Activated T-helper 1 cell treated with anti-CD3 and anti-CD28 coated beads, Interleukin-12 subunit alpha, Interleukin-12 subunit beta, Interleukin-2, Interleukin-4 antibody, amounts not matched to agents 30 ng/mL and 10 ng/mL and 1 ng/mL, durations not matched to agents 14 hours and 24 hours and 36 hours (primary cell): ENCODE results near the gene SCD5. TPM values are rescaled to one million over a fixed set of nuclear protein-coding genes. Genes with fewer than 3 reads are reported as not detected.

Source experiments
- DNase-seq: peaks from one replicate; pipeline ENCODE4 v3.0.0; 2021; ENCODE audit warnings: low spot score
- H3K27ac Mint-ChIP-seq: one replicate; pipeline ENCODE4 v1.8.0; 2021; ENCODE audit warnings: mild to moderate bottlenecking, mixed read lengths
- H3K27me3 Mint-ChIP-seq: one replicate; pipeline ENCODE4 v1.8.0; 2022; ENCODE audit warnings: mild to moderate bottlenecking, moderate library complexity, mixed read lengths; ENCODE audit not compliant: insufficient read depth
- H3K36me3 Mint-ChIP-seq: one replicate; pipeline ENCODE4 v1.8.0; 2021; ENCODE audit warnings: low read depth, mixed read lengths
- H3K4me1 Mint-ChIP-seq: one replicate; pipeline ENCODE4 v1.8.0; 2021; ENCODE audit warnings: low read depth, mixed read lengths
- H3K4me3 Mint-ChIP-seq: one replicate; pipeline ENCODE4 v1.8.0; 2021; ENCODE audit warnings: mild to moderate bottlenecking, moderate library complexity, mixed read lengths
- H3K9me3 Mint-ChIP-seq: one replicate; pipeline ENCODE4 v1.8.0; 2021; ENCODE audit warnings: mixed read lengths
- intact Hi-C: fragments of 100-400 bp; cut with micrococcal nuclease; formaldehyde crosslinking; loops from one replicate; pipeline ENCODE4 v1.15.1; 2024
- total RNA-seq: library from RNA; stranded (reverse); gene quantifications from 2 replicates; pipeline ENCODE4 v1.2.3, GENCODE V29; 2022

The SCD5 gene
- total RNA-seq, 1 donor from 2014 or later = 0.70 TPM

- Mint-ChIP-seq H3K4me1 (no peaks in the 10 kb centered on the region), H3K27ac (no peak overlapping the region), H3K4me3 (no peak overlapping the region), H3K9me3 (no peaks in the 10 kb centered on the region), H3K27me3 (peaks cover 4% of the 10 kb centered on the region), H3K36me3 (no peaks in the 10 kb centered on the region)
- intact Hi-C loops = no loop called here
- DNase-seq = no peak
Observed at GRCh38 chr4:82613121-82613520, 185.5 kb downstream of the SCD5 start.

GRCh38 chr4:82611982-82612381, 186.6 kb downstream of the SCD5 start:
- H3K27me3 Mint-ChIP-seq = peaks cover 4% of the 10 kb centered on the region
- H3K27ac Mint-ChIP-seq = no peak overlapping the region
- no peak overlapping the region for H3K4me3 Mint-ChIP-seq
- DNase-seq = no peak
- H3K4me1 Mint-ChIP-seq = no peaks in the 10 kb centered on the region
- no peaks in the 10 kb centered on the region for H3K9me3 Mint-ChIP-seq
- no peaks in the 10 kb centered on the region for H3K36me3 Mint-ChIP-seq
- intact Hi-C loops = no loop called here

- peaks cover 4% of the 10 kb centered on the region for H3K27me3 Mint-ChIP-seq
- no peaks in the 10 kb centered on the region for H3K9me3 Mint-ChIP-seq
- intact Hi-C loops = no loop called here
- H3K36me3 Mint-ChIP-seq = no peaks in the 10 kb centered on the region
- no peak overlapping the region for H3K4me3 Mint-ChIP-seq
- DNase-seq = no peak
- no peak overlapping the region for H3K27ac Mint-ChIP-seq
- H3K4me1 Mint-ChIP-seq = no peaks in the 10 kb centered on the region
Observed at GRCh38 chr4:82611527-82611926, 187.1 kb downstream of the SCD5 start.

GRCh38 chr4:82610041-82610440, 188.6 kb downstream of the SCD5 start:
- intact Hi-C loops = no loop called here
- Mint-ChIP-seq H3K36me3 (no peaks in the 10 kb centered on the region), H3K27me3 (peaks cover 6% of the 10 kb centered on the region), H3K4me1 (no peaks in the 10 kb centered on the region), H3K9me3 (no peaks in the 10 kb centered on the region), H3K4me3 (no peak overlapping the region), H3K27ac (no peak overlapping the region)
- DNase-seq = no peak

GRCh38 chr4:82606622-82607021, 192.0 kb downstream of the SCD5 start:
- no peak overlapping the region for H3K4me3 Mint-ChIP-seq
- intact Hi-C loops = no loop called here
- H3K27me3 Mint-ChIP-seq = peaks cover 12% of the 10 kb centered on the region
- H3K27ac Mint-ChIP-seq = no peak overlapping the region
- DNase-seq = no peak
- H3K9me3 Mint-ChIP-seq = no peaks in the 10 kb centered on the region
- no peaks in the 10 kb centered on the region for H3K36me3 Mint-ChIP-seq
- no peaks in the 10 kb centered on the region for H3K4me1 Mint-ChIP-seq

GRCh38 chr4:82604522-82604921, 194.1 kb downstream of the SCD5 start:
- Mint-ChIP-seq H3K36me3 (no peaks in the 10 kb centered on the region), H3K4me3 (no peak overlapping the region), H3K4me1 (no peaks in the 10 kb centered on the region), H3K9me3 (no peaks in the 10 kb centered on the region), H3K27me3 (peaks cover 12% of the 10 kb centered on the region), H3K27ac (no peak overlapping the region)
- no peak for DNase-seq
- intact Hi-C loops = no loop called here

- Mint-ChIP-seq H3K27ac (no peak overlapping the region), H3K27me3 (peaks cover 12% of the 10 kb centered on the region), H3K36me3 (no peaks in the 10 kb centered on the region), H3K9me3 (no peaks in the 10 kb centered on the region), H3K4me3 (no peak overlapping the region), H3K4me1 (no peaks in the 10 kb centered on the region)
- no peak for DNase-seq
- intact Hi-C loops = no loop called here
Observed at GRCh38 chr4:82601242-82602015, 197.2 kb downstream of the SCD5 start.

GRCh38 chr4:82599336-82599735, 199.3 kb downstream of the SCD5 start:
- no peaks in the 10 kb centered on the region for H3K9me3 Mint-ChIP-seq
- H3K4me1 Mint-ChIP-seq = no peaks in the 10 kb centered on the region
- no peak for DNase-seq
- no peak overlapping the region for H3K27ac Mint-ChIP-seq
- no peak overlapping the region for H3K4me3 Mint-ChIP-seq
- peaks cover 10% of the 10 kb centered on the region for H3K27me3 Mint-ChIP-seq
- no peaks in the 10 kb centered on the region for H3K36me3 Mint-ChIP-seq
- intact Hi-C loops = no loop called here

GRCh38 chr4:82594456-82594855, 204.1 kb downstream of the SCD5 start:
- H3K4me1 Mint-ChIP-seq = no peaks in the 10 kb centered on the region

GRCh38 chr4:82593411-82593810, 205.2 kb downstream of the SCD5 start:
- H3K27me3 Mint-ChIP-seq = peaks cover 8% of the 10 kb centered on the region
- intact Hi-C loops = no loop called here
- H3K4me1 Mint-ChIP-seq = no peaks in the 10 kb centered on the region
- DNase-seq = no peak
- H3K4me3 Mint-ChIP-seq = no peak overlapping the region
- H3K9me3 Mint-ChIP-seq = no peaks in the 10 kb centered on the region
- H3K27ac Mint-ChIP-seq = no peak overlapping the region
- H3K36me3 Mint-ChIP-seq = no peaks in the 10 kb centered on the region

More at GRCh38 chr4:82594456-82594855, 204.1 kb downstream of the SCD5 start:
- peaks cover 7% of the 10 kb centered on the region for H3K27me3 Mint-ChIP-seq
- H3K4me3 Mint-ChIP-seq = no peak overlapping the region
- no peaks in the 10 kb centered on the region for H3K36me3 Mint-ChIP-seq
- DNase-seq = no peak
- intact Hi-C loops = no loop called here
- H3K9me3 Mint-ChIP-seq = no peaks in the 10 kb centered on the region
- no peak overlapping the region for H3K27ac Mint-ChIP-seq

- Mint-ChIP-seq H3K36me3 (no peaks in the 10 kb centered on the region), H3K4me1 (no peaks in the 10 kb centered on the region), H3K27ac (no peak overlapping the region), H3K9me3 (no peaks in the 10 kb centered on the region), H3K4me3 (no peak overlapping the region), H3K27me3 (peaks cover 10% of the 10 kb centered on the region)
- DNase-seq = no peak
- intact Hi-C loops = no loop called here
Observed at GRCh38 chr4:82592639-82593038, 206.0 kb downstream of the SCD5 start.

GRCh38 chr4:82591592-82591991, 207.0 kb downstream of the SCD5 start:
- no peak for DNase-seq
- peaks cover 10% of the 10 kb centered on the region for H3K27me3 Mint-ChIP-seq
- no peak overlapping the region for H3K4me3 Mint-ChIP-seq
- intact Hi-C loops = no loop called here
- no peaks in the 10 kb centered on the region for H3K4me1 Mint-ChIP-seq
- no peaks in the 10 kb centered on the region for H3K36me3 Mint-ChIP-seq
- H3K27ac Mint-ChIP-seq = no peak overlapping the region
- H3K9me3 Mint-ChIP-seq = no peaks in the 10 kb centered on the region

GRCh38 chr4:82589756-82590155, 208.8 kb downstream of the SCD5 start:
- H3K36me3 Mint-ChIP-seq = no peaks in the 10 kb centered on the region
- no peaks in the 10 kb centered on the region for H3K9me3 Mint-ChIP-seq
- peaks cover 10% of the 10 kb centered on the region for H3K27me3 Mint-ChIP-seq
- H3K4me3 Mint-ChIP-seq = no peak overlapping the region
- no peaks in the 10 kb centered on the region for H3K4me1 Mint-ChIP-seq
- intact Hi-C loops = no loop called here
- DNase-seq = no peak
- no peak overlapping the region for H3K27ac Mint-ChIP-seq

GRCh38 chr4:82588771-82589270, 209.8 kb downstream of the SCD5 start:
- no peaks in the 10 kb centered on the region for H3K36me3 Mint-ChIP-seq
- H3K4me3 Mint-ChIP-seq = no peak overlapping the region
- no peak for DNase-seq
- no peak overlapping the region for H3K27ac Mint-ChIP-seq
- intact Hi-C loops = no loop called here
- H3K4me1 Mint-ChIP-seq = no peaks in the 10 kb centered on the region
- no peaks in the 10 kb centered on the region for H3K9me3 Mint-ChIP-seq
- H3K27me3 Mint-ChIP-seq = peaks cover 10% of the 10 kb centered on the region
